ENCODE data around the gene MKLN1.
A peak's percentile ranks its signal among the peaks of the same experiment; 100 is the strongest.
"Not testable (repeated sequence)": the region's sequence is repeated elsewhere in the genome, so short reads cannot be mapped to it uniquely, and the experiment has no call there.

MKLN1 gene

GRCh38 chr7:131327626-131328376, at the start of gene MKLN1:
Gene MKLN1 (plus strand): TSS chr7:131327876. CDS start chr7:131327900, 24 bp downstream.
- peak; percentile 96 for DNase-seq

- DNase-seq, result no peak
These were observed 48.6 kb upstream of the MKLN1 start for GRCh38 chr7:131279044-131279443.

- no peak for DNase-seq
These were observed 46.2 kb upstream of the MKLN1 start for GRCh38 chr7:131281266-131282048.

GRCh38 chr7:131284702-131285419, 42.8 kb upstream of the MKLN1 start:
- DNase-seq, result no peak

GRCh38 chr7:131285556-131285955, 42.1 kb upstream of the MKLN1 start:
- DNase-seq, result no peak

- DNase-seq, result no peak
These were observed 39.2 kb upstream of the MKLN1 start for GRCh38 chr7:131288450-131288849.

GRCh38 chr7:131289051-131289450, 38.6 kb upstream of the MKLN1 start:
- no peak for DNase-seq

- DNase-seq, result no peak
These were observed 35.4 kb upstream of the MKLN1 start for GRCh38 chr7:131292141-131292905.

- no peak for DNase-seq
These were observed 34.7 kb upstream of the MKLN1 start for GRCh38 chr7:131293018-131293417.

GRCh38 chr7:131294553-131294952, 33.1 kb upstream of the MKLN1 start:
- DNase-seq, result no peak

GRCh38 chr7:131298608-131298992, 29.1 kb upstream of the MKLN1 start:
- no peak for DNase-seq

GRCh38 chr7:131299074-131299473, 28.6 kb upstream of the MKLN1 start:
- DNase-seq, result no peak

GRCh38 chr7:131300078-131300477, 27.6 kb upstream of the MKLN1 start:
- no peak for DNase-seq

GRCh38 chr7:131300572-131301466, 26.9 kb upstream of the MKLN1 start:
- no peak for DNase-seq

GRCh38 chr7:131302446-131302845, 25.2 kb upstream of the MKLN1 start:
- no peak for DNase-seq

- DNase-seq, result no peak
These were observed 24.6 kb upstream of the MKLN1 start for GRCh38 chr7:131302876-131303707.

GRCh38 chr7:131305152-131305551, 22.5 kb upstream of the MKLN1 start:
- no peak for DNase-seq

- DNase-seq, result not testable (repeated sequence)
These were observed 21.6 kb upstream of the MKLN1 start for GRCh38 chr7:131306041-131306440.

GRCh38 chr7:131306777-131307176, 20.9 kb upstream of the MKLN1 start:
- DNase-seq, result no peak

- no peak for DNase-seq
These were observed 20.0 kb upstream of the MKLN1 start for GRCh38 chr7:131307627-131308026.

GRCh38 chr7:131312838-131313237, 14.8 kb upstream of the MKLN1 start:
- no peak for DNase-seq

Measured in NCI-H526 treated with DMSO at 0.1 percent for 48 hours (cell line).